GM18526 (cell line): Measurements from ENCODE around the gene UCHL1.

Experiments used
- POLR2A ChIP-seq: IDR thresholded peaks from 3 replicates; pipeline ENCODE4 v1.6.1; 2011; ENCODE audit not compliant: insufficient read length; ENCODE audit errors: extremely low read depth

UCHL1 gene

GRCh38 chr4:41256740-41257256, at the start of gene UCHL1:
UCHL1 (plus strand) TSS chr4:41256928; CDS start chr4:41256977, 49 bp downstream.
- TF ChIP-seq POLR2A, result peak; percentile 93

- no peak for TF ChIP-seq POLR2A
Observed at GRCh38 chr4:41207291-41207831, 49.4 kb upstream of the UCHL1 start.

GRCh38 chr4:41209187-41209586, 47.5 kb upstream of the UCHL1 start:
- TF ChIP-seq POLR2A, result no peak

GRCh38 chr4:41209901-41210300, 46.8 kb upstream of the UCHL1 start:
- no peak for TF ChIP-seq POLR2A

- no peak for TF ChIP-seq POLR2A
Observed at GRCh38 chr4:41211951-41212615, 44.6 kb upstream of the UCHL1 start.

- no peak for TF ChIP-seq POLR2A
Observed at GRCh38 chr4:41212616-41213203, 44.0 kb upstream of the UCHL1 start.

- no peak for TF ChIP-seq POLR2A
Observed at GRCh38 chr4:41213625-41214135, 43.0 kb upstream of the UCHL1 start.

- peak; percentile 56 for TF ChIP-seq POLR2A
Observed at GRCh38 chr4:41214136-41214824, 42.4 kb upstream of the UCHL1 start, which contains the start of gene APBB2. APBB2 (minus strand) TSS chr4:41214542; CDS start chr4:41033254, 181,288 bp downstream.

- TF ChIP-seq POLR2A, result no peak
Observed at GRCh38 chr4:41214825-41215146, 41.9 kb upstream of the UCHL1 start.

- TF ChIP-seq POLR2A, result no peak
Observed at GRCh38 chr4:41215155-41215554, 41.6 kb upstream of the UCHL1 start.

- no peak for TF ChIP-seq POLR2A
Observed at GRCh38 chr4:41215969-41216293, 40.8 kb upstream of the UCHL1 start.

GRCh38 chr4:41216294-41217019, 40.3 kb upstream of the UCHL1 start:
- TF ChIP-seq POLR2A, result peak; percentile 83

- no peak for TF ChIP-seq POLR2A
Observed at GRCh38 chr4:41217020-41217333, 39.8 kb upstream of the UCHL1 start.

GRCh38 chr4:41217374-41217773, 39.4 kb upstream of the UCHL1 start:
- TF ChIP-seq POLR2A, result no peak

GRCh38 chr4:41218703-41219102, 38.0 kb upstream of the UCHL1 start:
- TF ChIP-seq POLR2A, result no peak
